ENCODE measurements around the gene PHLDA3.
"Not testable (repeated sequence)": the region's sequence is repeated elsewhere in the genome, so short reads cannot be mapped to it uniquely, and the experiment has no call there.

The PHLDA3 gene

DNA sequence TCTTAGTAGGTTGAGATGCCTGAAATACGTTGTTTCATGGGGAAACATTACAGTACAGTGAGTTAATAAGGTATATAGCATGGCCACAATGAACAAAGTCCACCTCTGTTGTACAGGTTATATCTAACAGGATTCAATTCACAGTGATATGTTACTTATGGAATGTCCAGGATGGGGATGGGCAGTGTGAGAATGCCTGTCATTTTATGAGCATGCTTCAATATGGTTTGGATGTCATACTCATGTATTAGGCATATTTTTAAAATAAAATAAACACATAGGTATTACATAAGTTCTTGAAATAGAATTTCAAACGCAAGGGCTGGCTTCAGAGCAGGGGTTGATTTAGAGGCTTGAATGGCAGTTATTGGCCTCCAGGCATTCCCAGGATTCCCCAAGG lies 6.1 kb upstream of the PHLDA3 start:
- Histone ChIP-seq H3K4me1 (ENCODE audit: low read depth, poor library complexity, severe bottlenecking) (peaks cover 8% of the 10 kb centered on the region), H3K27ac (no peak overlapping the region), H3K79me2 (ENCODE audit: insufficient read depth, low read depth) (no peaks in the 10 kb centered on the region), H3K27me3 (ENCODE audit: insufficient read depth, low read depth) (peaks cover 9% of the 10 kb centered on the region; the same call in 1 of the 2 replicates), H3K9ac (no peak overlapping the region), H3K4me2 (no peak overlapping the region), H4K20me1 (ENCODE audit: insufficient read depth) (no peaks in the 10 kb centered on the region), H3K4me3 (IDR thresholded peaks at IDR 0.05; ENCODE audit: insufficient read depth, low read depth, low read length) (no peak overlapping the region), H2AFZ (ENCODE audit: low read depth) (no peak overlapping the region), H3K36me3 (ENCODE audit: insufficient read depth) (no peaks in the 10 kb centered on the region)
- TF ChIP-seq, protein P1, sequence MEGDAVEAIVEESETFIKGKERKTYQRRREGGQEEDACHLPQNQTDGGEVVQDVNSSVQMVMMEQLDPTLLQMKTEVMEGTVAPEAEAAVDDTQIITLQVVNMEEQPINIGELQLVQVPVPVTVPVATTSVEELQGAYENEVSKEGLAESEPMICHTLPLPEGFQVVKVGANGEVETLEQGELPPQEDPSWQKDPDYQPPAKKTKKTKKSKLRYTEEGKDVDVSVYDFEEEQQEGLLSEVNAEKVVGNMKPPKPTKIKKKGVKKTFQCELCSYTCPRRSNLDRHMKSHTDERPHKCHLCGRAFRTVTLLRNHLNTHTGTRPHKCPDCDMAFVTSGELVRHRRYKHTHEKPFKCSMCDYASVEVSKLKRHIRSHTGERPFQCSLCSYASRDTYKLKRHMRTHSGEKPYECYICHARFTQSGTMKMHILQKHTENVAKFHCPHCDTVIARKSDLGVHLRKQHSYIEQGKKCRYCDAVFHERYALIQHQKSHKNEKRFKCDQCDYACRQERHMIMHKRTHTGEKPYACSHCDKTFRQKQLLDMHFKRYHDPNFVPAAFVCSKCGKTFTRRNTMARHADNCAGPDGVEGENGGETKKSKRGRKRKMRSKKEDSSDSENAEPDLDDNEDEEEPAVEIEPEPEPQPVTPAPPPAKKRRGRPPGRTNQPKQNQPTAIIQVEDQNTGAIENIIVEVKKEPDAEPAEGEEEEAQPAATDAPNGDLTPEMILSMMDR (conservative IDR thresholded peaks at IDR 0.05; ENCODE audit: low read depth, low read length) = no peak

DNA sequence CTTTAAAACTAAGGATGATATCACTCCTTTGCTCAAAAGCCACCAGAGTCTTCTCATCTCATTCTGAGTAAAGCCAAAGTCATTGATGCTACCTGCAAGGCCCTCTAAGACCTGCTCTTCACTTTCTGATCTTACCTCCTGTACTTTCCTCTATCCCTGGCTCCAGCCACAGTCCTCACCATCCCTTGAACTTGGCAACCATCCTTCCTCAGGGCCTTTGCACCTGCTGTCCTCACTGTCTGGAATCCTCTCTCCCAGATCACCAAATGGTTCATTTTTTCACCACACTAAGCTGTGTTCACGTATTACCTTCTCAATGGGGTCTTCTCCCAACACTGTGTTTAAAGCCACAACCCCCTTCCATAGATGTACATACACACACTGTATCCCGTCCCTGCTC lies 4.3 kb upstream of the PHLDA3 start:
- no peak overlapping the region for H3K4me2 ChIP-seq
- H2AFZ ChIP-seq (ENCODE audit: low read depth) = no peak overlapping the region
- H3K36me3 ChIP-seq (ENCODE audit: insufficient read depth) = no peaks in the 10 kb centered on the region
- no peaks in the 10 kb centered on the region for H3K79me2 ChIP-seq (ENCODE audit: insufficient read depth, low read depth)
- peaks cover 4% of the 10 kb centered on the region for H3K4me1 ChIP-seq (ENCODE audit: low read depth, poor library complexity, severe bottlenecking)
- peaks cover 11% of the 10 kb centered on the region; the same call in 1 of the 2 replicates for H3K27me3 ChIP-seq (ENCODE audit: insufficient read depth, low read depth)
- no peaks in the 10 kb centered on the region for H4K20me1 ChIP-seq (ENCODE audit: insufficient read depth)
- H3K9ac ChIP-seq = no peak overlapping the region
- no peak overlapping the region for H3K27ac ChIP-seq
- no peak overlapping the region for H3K4me3 ChIP-seq (IDR thresholded peaks at IDR 0.05; ENCODE audit: insufficient read depth, low read depth, low read length)
- TF ChIP-seq, protein P1 (conservative IDR thresholded peaks at IDR 0.05; ENCODE audit: low read depth, low read length) = no peak

DNA sequence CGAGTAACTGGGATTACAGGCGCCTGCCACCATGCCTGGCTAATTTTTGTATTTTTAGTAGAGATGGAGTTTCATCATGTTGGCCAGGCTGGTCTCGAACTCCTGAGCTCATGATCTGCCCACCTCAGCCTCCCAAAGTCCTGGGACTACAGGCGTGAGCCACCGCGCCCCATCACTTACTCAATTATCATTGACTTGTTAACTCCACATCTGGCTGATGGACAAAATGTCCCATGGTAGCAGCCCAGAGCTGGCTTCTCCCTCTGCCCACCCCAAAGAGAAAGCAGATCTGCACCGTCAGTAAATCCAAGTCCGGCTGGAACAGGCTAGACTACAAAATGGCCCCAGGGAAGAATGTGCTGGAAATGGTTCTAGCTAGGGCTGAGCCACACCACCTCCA lies 3.3 kb upstream of the PHLDA3 start:
- H3K4me1 ChIP-seq (ENCODE audit: low read depth, poor library complexity, severe bottlenecking); H2AFZ ChIP-seq (ENCODE audit: low read depth); H3K27ac ChIP-seq; H4K20me1 ChIP-seq (ENCODE audit: insufficient read depth); H3K4me2 ChIP-seq; H3K36me3 ChIP-seq (ENCODE audit: insufficient read depth); H3K4me3 ChIP-seq (IDR thresholded peaks at IDR 0.05; ENCODE audit: insufficient read depth, low read depth, low read length); H3K79me2 ChIP-seq (ENCODE audit: insufficient read depth, low read depth); H3K9ac ChIP-seq: not testable (repeated sequence)
- H3K27me3 ChIP-seq (ENCODE audit: insufficient read depth, low read depth) = peaks cover 11% of the 10 kb centered on the region; the same call in 1 of the 2 replicates

DNA sequence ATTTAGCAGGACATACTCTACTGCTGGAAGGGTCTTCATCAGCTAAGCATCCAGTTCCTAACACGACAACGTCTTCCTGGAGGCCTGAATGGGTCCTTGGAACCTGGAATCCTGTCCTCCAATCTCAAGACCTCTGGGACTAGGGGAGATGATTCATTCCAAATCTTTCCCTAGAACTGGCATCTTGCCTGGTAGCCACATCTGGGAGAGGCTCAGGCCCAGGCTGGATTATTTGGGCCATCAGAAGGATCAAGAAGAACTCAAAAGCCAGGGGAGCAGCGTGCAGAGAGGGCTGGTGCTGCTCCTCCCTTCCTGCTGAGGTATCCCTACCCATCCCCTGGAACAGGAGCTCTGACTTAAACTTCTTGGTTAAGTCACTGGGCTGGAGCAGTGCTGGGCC lies 2.8 kb upstream of the PHLDA3 start:
- H3K36me3 ChIP-seq (ENCODE audit: insufficient read depth) = no peaks in the 10 kb centered on the region
- H3K27me3 ChIP-seq (ENCODE audit: insufficient read depth, low read depth) = peaks cover 11% of the 10 kb centered on the region; the same call in 1 of the 2 replicates
- H3K4me1 ChIP-seq (ENCODE audit: low read depth, poor library complexity, severe bottlenecking) = peaks cover 2% of the 10 kb centered on the region
- no peaks in the 10 kb centered on the region for H4K20me1 ChIP-seq (ENCODE audit: insufficient read depth)
- TF ChIP-seq, protein P1 (conservative IDR thresholded peaks at IDR 0.05; ENCODE audit: low read depth, low read length) = no peak
- H2AFZ ChIP-seq (ENCODE audit: low read depth) = no peak overlapping the region
- no peak overlapping the region for H3K4me3 ChIP-seq (IDR thresholded peaks at IDR 0.05; ENCODE audit: insufficient read depth, low read depth, low read length)
- H3K27ac ChIP-seq = no peak overlapping the region
- H3K4me2 ChIP-seq = no peak overlapping the region
- no peak overlapping the region for H3K9ac ChIP-seq
- no peaks in the 10 kb centered on the region for H3K79me2 ChIP-seq (ENCODE audit: insufficient read depth, low read depth)

DNA sequence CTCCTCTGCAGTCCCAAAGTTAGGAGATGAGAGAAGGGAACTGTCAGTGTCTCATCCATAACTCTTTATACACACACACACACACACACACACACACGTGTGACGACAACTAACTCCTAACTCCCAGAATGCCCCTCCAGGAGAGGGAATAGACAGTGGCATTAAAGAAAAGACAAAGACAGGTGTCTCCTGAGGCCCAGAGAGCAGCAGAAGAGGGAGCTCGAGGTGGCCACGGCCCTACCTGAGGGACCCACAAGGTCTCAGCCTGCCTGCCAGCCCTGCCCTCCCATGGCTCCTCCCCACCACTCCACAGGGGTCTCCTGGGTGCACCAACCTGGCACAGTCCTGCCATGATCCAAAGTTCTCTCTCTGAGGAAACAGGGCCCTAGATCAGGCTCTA lies 1.6 kb upstream of the PHLDA3 start:
- TF ChIP-seq, protein P1 (conservative IDR thresholded peaks at IDR 0.05; ENCODE audit: low read depth, low read length) = no peak

More for the DNA sequence above, 1.6 kb upstream of the PHLDA3 start:
- H3K4me3 ChIP-seq (IDR thresholded peaks at IDR 0.05; ENCODE audit: insufficient read depth, low read depth, low read length) = no peak overlapping the region
- no peak overlapping the region for H3K4me2 ChIP-seq
- no peaks in the 10 kb centered on the region for H3K36me3 ChIP-seq (ENCODE audit: insufficient read depth)
- no peak overlapping the region for H2AFZ ChIP-seq (ENCODE audit: low read depth)
- no peak overlapping the region for H3K9ac ChIP-seq
- H3K79me2 ChIP-seq (ENCODE audit: insufficient read depth, low read depth) = no peaks in the 10 kb centered on the region
- no peak overlapping the region for H3K27ac ChIP-seq
- peaks cover 11% of the 10 kb centered on the region; the same call in 1 of the 2 replicates for H3K27me3 ChIP-seq (ENCODE audit: insufficient read depth, low read depth)
- H4K20me1 ChIP-seq (ENCODE audit: insufficient read depth) = no peaks in the 10 kb centered on the region
- H3K4me1 ChIP-seq (ENCODE audit: low read depth, poor library complexity, severe bottlenecking) = no peaks in the 10 kb centered on the region
